GM23248 (cell line): ENCODE measurements around the gene PVALB.

Source experiments
- EZH2 ChIP-seq: fragments of 200-600 bp; sonication (generic); IDR thresholded peaks from 2 replicates; pipeline ENCODE4 v1.6.1; 2018; ENCODE audit warnings: antibody characterized with exemption, mild to moderate bottlenecking; ENCODE audit not compliant: insufficient read depth, poor library complexity, severe bottlenecking
- EZH2phosphoT487 ChIP-seq: fragments of 200-600 bp; sonication (generic); IDR thresholded peaks from 2 replicates; pipeline ENCODE4 v1.6.1; 2018; ENCODE audit warnings: antibody characterized with exemption, moderate library complexity, mild to moderate bottlenecking, low read depth; ENCODE audit not compliant: insufficient read depth

- TF ChIP-seq EZH2phosphoT487 (no peak), EZH2 (no peak)
Observed at GRCh38 chr22:36763576-36763975, 53.3 kb downstream of the PVALB start.
